OCI-LY1 (cell line): ENCODE measurements around the gene TECPR2.

Experiments used
- H2AFZ ChIP-seq: fragments of 200-600 bp; sonication (generic), shearing (Covaris generic); 2 replicates; pipeline ENCODE4 v1.6.0; 2014; ENCODE audit warnings: antibody characterized with exemption, mild to moderate bottlenecking, low read length
- H3F3A ChIP-seq: fragments of 200-600 bp; sonication (generic), shearing (Covaris generic); 2 replicates; pipeline ENCODE4 v1.6.0; 2014; ENCODE audit warnings: mild to moderate bottlenecking, antibody characterized with exemption, low read length, moderate library complexity; ENCODE audit not compliant: insufficient read depth
- H3K27ac ChIP-seq: fragments of 200-600 bp; sonication (generic); 2 replicates; pipeline ENCODE4 v1.5.1; 2014; ENCODE audit warnings: low read length, mixed run types, mild to moderate bottlenecking, low read depth; ENCODE audit not compliant: poor library complexity, severe bottlenecking
- H3K27me3 ChIP-seq: fragments of 200-600 bp; sonication (generic); 2 replicates; pipeline ENCODE4 v1.6.0; 2014; ENCODE audit warnings: antibody characterized with exemption, mild to moderate bottlenecking, low read length, moderate library complexity; ENCODE audit not compliant: insufficient read depth
- H3K36me3 ChIP-seq: fragments of 200-600 bp; sonication (generic); 2 replicates; pipeline ENCODE4 v1.6.1; 2014; ENCODE audit warnings: mild to moderate bottlenecking, antibody characterized with exemption, low read length, moderate library complexity, mixed read lengths; ENCODE audit not compliant: insufficient read depth
- H3K4me1 ChIP-seq: fragments of 200-600 bp; sonication (generic); 2 replicates; pipeline ENCODE4 v1.5.1; 2014; ENCODE audit warnings: mild to moderate bottlenecking, low read length, moderate library complexity; ENCODE audit not compliant: insufficient read depth, severe bottlenecking
- H3K4me2 ChIP-seq: fragments of 200-600 bp; sonication (generic), shearing (Covaris generic); 2 replicates; pipeline ENCODE4 v1.6.1; 2014; ENCODE audit warnings: low read length
- H3K4me3 ChIP-seq: fragments of 200-600 bp; sonication (generic); 2 replicates; pipeline ENCODE4 v1.5.1; 2014; ENCODE audit warnings: low read length, low read depth, mild to moderate bottlenecking, mixed read lengths; ENCODE audit not compliant: poor library complexity, severe bottlenecking
- H3K79me2 ChIP-seq: fragments of 200-600 bp; shearing (Covaris generic); 2 replicates; pipeline ENCODE4 v1.6.1; 2016; ENCODE audit warnings: mixed run types, low read length, mixed read lengths; ENCODE audit not compliant: insufficient read depth
- H3K9ac ChIP-seq: fragments of 200-600 bp; sonication (generic), shearing (Covaris generic); 2 replicates; pipeline ENCODE4 v1.6.1; 2014; ENCODE audit warnings: mild to moderate bottlenecking, low read length, mixed read lengths
- H3K9me2 ChIP-seq: fragments of 200-600 bp; sonication (generic), shearing (Covaris generic); 2 replicates; pipeline ENCODE4 v1.6.1; 2014; ENCODE audit warnings: low read depth, mild to moderate bottlenecking, low read length, mixed read lengths
- H3K9me3 ChIP-seq: fragments of 200-600 bp; shearing (Covaris generic); 2 replicates; pipeline ENCODE4 v1.6.1; 2014; ENCODE audit warnings: low read length, mixed read lengths
- H4K20me1 ChIP-seq: fragments of 200-600 bp; sonication (generic), shearing (Covaris generic); 2 replicates; pipeline ENCODE4 v1.6.0; 2016; ENCODE audit warnings: mild to moderate bottlenecking, low read length; ENCODE audit not compliant: insufficient read depth
- EZH2 ChIP-seq: fragments of 200-600 bp; sonication (generic), shearing (Covaris generic); IDR thresholded peaks from 2 replicates; pipeline ENCODE4 v1.8.0; 2017; ENCODE audit warnings: borderline replicate concordance, mixed run types, mild to moderate bottlenecking, antibody characterized with exemption, low read length, moderate library complexity, mixed read lengths
- TF ChIP-seq, protein P1 (sequence below): fragments of 200-600 bp; sonication (generic), shearing (Covaris generic); IDR thresholded peaks from 2 replicates; pipeline ENCODE4 v1.5.1; 2017; ENCODE audit warnings: mild to moderate bottlenecking, antibody characterized with exemption, low read length, moderate library complexity, mixed read lengths

The TECPR2 gene

DNA sequence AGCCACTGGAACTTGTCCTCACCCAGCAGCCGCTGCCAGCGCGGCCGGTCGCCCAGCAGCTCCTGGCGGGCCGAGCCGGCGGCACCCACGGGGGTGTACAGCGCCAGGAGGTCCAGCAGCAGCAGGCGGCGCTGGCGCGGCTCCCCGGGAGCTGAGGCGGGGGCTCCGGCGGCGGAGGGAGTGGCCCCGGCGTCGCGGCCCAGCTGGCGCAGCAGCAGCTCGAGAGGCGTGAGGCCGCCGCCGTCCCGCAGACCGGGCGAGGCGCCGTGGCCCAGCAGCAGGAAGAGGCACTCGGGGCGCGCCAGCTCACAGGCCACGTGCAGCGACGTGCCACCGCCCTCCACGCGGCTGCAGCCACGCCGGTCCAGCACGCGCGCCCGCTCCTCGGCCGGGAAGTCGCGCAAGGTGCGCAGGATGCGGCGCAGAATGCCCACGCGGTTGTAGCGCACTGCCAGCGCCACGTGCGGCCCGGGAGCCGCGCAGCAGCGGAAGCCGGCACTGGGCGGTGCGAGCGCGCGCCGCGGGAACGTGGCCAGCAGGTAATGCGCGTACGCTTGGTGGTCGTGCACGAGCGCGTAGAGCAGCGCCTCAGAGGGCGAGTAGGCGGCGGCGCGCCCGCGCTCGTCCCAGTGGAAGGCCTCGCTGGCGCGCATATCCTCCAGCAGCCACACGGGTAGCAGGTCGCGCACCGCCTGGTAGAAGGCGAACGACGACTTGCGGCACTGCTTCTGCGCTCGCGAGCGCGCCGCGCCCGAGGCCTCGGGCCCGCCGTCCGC, 144.5 kb downstream of the TECPR2 start:
- Histone ChIP-seq H3K4me1 (peaks cover 5% of the 10 kb centered on the region), H4K20me1 (no peaks in the 10 kb centered on the region), H3K36me3 (no peaks in the 10 kb centered on the region), H3K79me2 (no peaks in the 10 kb centered on the region), H3F3A (no peaks in the 10 kb centered on the region), H3K4me3 (no peak overlapping the region), H2AFZ (no peak overlapping the region), H3K4me2 (no peak overlapping the region), H3K9me2 (no peaks in the 10 kb centered on the region), H3K27me3 (no peaks in the 10 kb centered on the region), H3K9ac (no peak overlapping the region), H3K27ac (no peak overlapping the region), H3K9me3 (no peaks in the 10 kb centered on the region)
- TF ChIP-seq, protein P1, sequence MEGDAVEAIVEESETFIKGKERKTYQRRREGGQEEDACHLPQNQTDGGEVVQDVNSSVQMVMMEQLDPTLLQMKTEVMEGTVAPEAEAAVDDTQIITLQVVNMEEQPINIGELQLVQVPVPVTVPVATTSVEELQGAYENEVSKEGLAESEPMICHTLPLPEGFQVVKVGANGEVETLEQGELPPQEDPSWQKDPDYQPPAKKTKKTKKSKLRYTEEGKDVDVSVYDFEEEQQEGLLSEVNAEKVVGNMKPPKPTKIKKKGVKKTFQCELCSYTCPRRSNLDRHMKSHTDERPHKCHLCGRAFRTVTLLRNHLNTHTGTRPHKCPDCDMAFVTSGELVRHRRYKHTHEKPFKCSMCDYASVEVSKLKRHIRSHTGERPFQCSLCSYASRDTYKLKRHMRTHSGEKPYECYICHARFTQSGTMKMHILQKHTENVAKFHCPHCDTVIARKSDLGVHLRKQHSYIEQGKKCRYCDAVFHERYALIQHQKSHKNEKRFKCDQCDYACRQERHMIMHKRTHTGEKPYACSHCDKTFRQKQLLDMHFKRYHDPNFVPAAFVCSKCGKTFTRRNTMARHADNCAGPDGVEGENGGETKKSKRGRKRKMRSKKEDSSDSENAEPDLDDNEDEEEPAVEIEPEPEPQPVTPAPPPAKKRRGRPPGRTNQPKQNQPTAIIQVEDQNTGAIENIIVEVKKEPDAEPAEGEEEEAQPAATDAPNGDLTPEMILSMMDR, result no peak
- no peak for TF ChIP-seq EZH2

DNA sequence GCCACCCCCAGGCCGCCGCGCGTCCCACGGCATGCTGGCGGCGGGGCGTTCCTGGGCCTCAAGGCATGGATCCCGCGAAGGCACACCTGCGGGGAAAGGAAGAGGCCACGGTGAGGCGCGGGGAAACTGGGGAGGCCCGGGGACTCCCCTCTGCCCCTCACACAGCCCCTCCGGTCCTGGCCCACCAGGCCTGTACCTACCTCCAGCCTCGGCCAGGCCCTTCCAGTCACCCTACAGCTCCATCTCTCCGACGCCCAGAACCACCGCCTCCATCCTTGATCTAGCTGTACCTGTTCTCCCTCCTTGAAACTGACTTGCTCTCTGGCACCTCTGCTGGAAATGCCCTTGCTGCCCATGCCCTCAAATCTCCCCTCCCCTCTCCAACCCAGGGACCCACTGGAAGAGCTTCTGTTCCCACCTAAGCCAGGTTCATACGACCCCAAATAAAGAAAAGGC, 145.1 kb downstream of the TECPR2 start:
- no peak overlapping the region for H3K4me3 ChIP-seq
- no peaks in the 10 kb centered on the region for H3K27me3 ChIP-seq
- TF ChIP-seq, protein P1, result no peak
- no peak for TF ChIP-seq EZH2
- no peak overlapping the region for H2AFZ ChIP-seq
- H3K4me1 ChIP-seq, result peaks cover 5% of the 10 kb centered on the region
- no peaks in the 10 kb centered on the region for H3F3A ChIP-seq
- H3K4me2 ChIP-seq, result 0 out of 2 replicates have a peak overlapping the region, but pooled peaks have one; percentile 79
- no peak overlapping the region for H3K27ac ChIP-seq
- H3K79me2 ChIP-seq, result no peaks in the 10 kb centered on the region
- H3K9me3 ChIP-seq, result no peaks in the 10 kb centered on the region
- H3K9ac ChIP-seq, result no peak overlapping the region
- H3K9me2 ChIP-seq, result no peaks in the 10 kb centered on the region
- H3K36me3 ChIP-seq, result no peaks in the 10 kb centered on the region
- H4K20me1 ChIP-seq, result no peaks in the 10 kb centered on the region

DNA sequence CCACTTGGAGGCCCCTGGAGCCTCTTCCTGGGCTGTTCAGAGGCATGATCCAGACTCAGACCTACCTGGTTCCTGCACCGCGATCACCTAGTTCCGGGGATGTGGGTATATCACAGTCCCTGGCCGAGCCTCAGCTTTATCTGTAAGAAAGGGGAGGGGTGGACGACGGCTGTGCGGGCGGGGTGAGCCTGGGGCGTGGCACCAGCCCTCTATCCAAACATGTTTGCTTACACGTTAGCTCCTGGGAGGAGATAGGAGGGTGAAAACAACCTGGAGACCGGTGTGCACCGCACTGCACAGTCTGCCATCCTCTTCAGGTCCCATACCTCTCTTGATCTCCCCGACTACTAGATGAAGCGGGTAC, 145.7 kb downstream of the TECPR2 start:
- Histone ChIP-seq H3K9ac (no peak overlapping the region), H4K20me1 (no peaks in the 10 kb centered on the region), H3K4me2 (peak overlapping the region; percentile 79), H3K4me1 (peaks cover 5% of the 10 kb centered on the region), H2AFZ (no peak overlapping the region), H3F3A (no peaks in the 10 kb centered on the region), H3K79me2 (no peaks in the 10 kb centered on the region), H3K36me3 (no peaks in the 10 kb centered on the region), H3K4me3 (peak overlapping the region; percentile 61), H3K9me3 (no peaks in the 10 kb centered on the region), H3K27me3 (no peaks in the 10 kb centered on the region), H3K27ac (peak overlapping the region; percentile 66), H3K9me2 (no peaks in the 10 kb centered on the region)
- TF ChIP-seq EZH2, result no peak
- TF ChIP-seq, protein P1, result no peak
